Adrenal gland (tissue), 12 donors: Measurements from ENCODE around the gene CEP135. TPM values are rescaled to one million over a fixed set of nuclear protein-coding genes. Genes with fewer than 3 reads are reported as not detected.

Experiments
- DNase-seq, 7 donors: peaks; one replicate each; pipeline ENCODE4 v3.0.0-alpha.2; 2019 to 2020
- H3K27ac ChIP-seq, 5 donors: fragments of 200-600 bp; sonication (generic) in 4 of 5; 1 replicate in 3 of 5; 2 replicates in 2 of 5; pipeline versions ENCODE4 v1.5.1 to v1.8.0; 2016 to 2020; ENCODE audit warnings: mild to moderate bottlenecking in 1 of 5
- H3K27me3 ChIP-seq: fragments of 200-600 bp; 2 replicates; pipeline ENCODE4 v1.8.0; 2021
- H3K36me3 ChIP-seq, 2 donors: fragments of 200-600 bp; replicated peaks in 1 of 2; 1 replicate in 1 of 2; 2 replicates in 1 of 2; pipeline versions ENCODE4 v1.5.1 to v1.8.0; 2018 to 2022
- H3K4me1 ChIP-seq, 2 donors: fragments of 200-600 bp; replicated peaks in 1 of 2; 1 replicate in 1 of 2; 2 replicates in 1 of 2; pipeline versions ENCODE4 v1.5.1 to v1.8.0; 2018 to 2021
- H3K4me3 ChIP-seq, 4 donors: fragments of 200-600 bp; sonication (generic) in 3 of 4; one replicate each; pipeline ENCODE4 v1.5.1; 2016 to 2018
- H3K9me3 ChIP-seq, 3 donors: fragments of 200-600 bp; sonication (generic) in 1 of 3; replicated peaks in 1 of 3; 1 replicate in 2 of 3; 2 replicates in 1 of 3; pipeline versions ENCODE4 v1.5.1 to v1.8.0; 2016 to 2021
- POLR2A ChIP-seq, 2 donors: fragments of 450-650 bp; IDR thresholded peaks; one replicate each; pipeline ENCODE4 v1.6.1; 2017; ENCODE audit warnings: antibody characterized with exemption in 2 of 2, mild to moderate bottlenecking in 2 of 2, moderate library complexity in 1 of 2
- WGBS, 4 donors: extraction: QIAGEN DNeasy Blood & Tissue Kit in 2 of 4; methylation state at CpG; one replicate each; pipeline versions ENCODE4 v1.1.5 to v1.1.7; 2013 to 2017; 5-methylcytosine and 5-hydroxymethylcytosine counted together
- intact Hi-C, 2 donors: fragments of 100-400 bp; cut with DNase I; formaldehyde crosslinking; loops; one replicate each; pipeline versions ENCODE4 v1.14.1 to v1.15.0; 2022 to 2023
- polyA plus RNA-seq, 3 donors: library from polyadenylated mRNA; stranded (reverse); fragments of 200-250 nt in 2 of 3; fragments of 350-450 nt in 1 of 3; fragmentation: Illumina TruSeq in 1 of 3; extraction: RNeasy Lipid Tissue Mini Kit (QIAGEN cat#74804) in 1 of 3; gene quantifications; one replicate each; pipeline ENCODE4 v1.2.3, GENCODE V29; 2013 to 2014
- total RNA-seq, 9 donors: library from RNA; depleted of rRNA in 4 of 9; stranded (reverse); fragments of >200 nt in 4 of 9; fragments of 120-200 nt in 1 of 9; fragmentation: NEBNext Ultra II Directional in 1 of 9; extraction: Animal tissue kit (Norgen Biotek cat#: 25700) in 1 of 9; gene quantifications; one replicate each; pipeline versions ENCODE4 v1.1.0 to v1.2.4, GENCODE V29; 2013 to 2023
- TF ChIP-seq, protein P1 (sequence below), 6 experiments: fragments of 450-650 bp in 4 of 6; fragments of 200-600 bp in 2 of 6; sonication (generic) in 1 of 6; IDR thresholded peaks; 1 replicate in 5 of 6; 2 replicates in 1 of 6; pipeline versions ENCODE4 v1.5.1 to v1.8.0; 2016 to 2021; ENCODE audit warnings: antibody characterized with exemption in 6 of 6, mild to moderate bottlenecking in 2 of 6, moderate library complexity in 1 of 6
- donor health status: healthy with polysubstance abuse.
- donor health status: Bipolar disorder and iron deficiency.
- donor health status: DM: yes; HTN: yes; CAD: no.
- donor health status: DM: no; HTN: no; CAD: no.
- donor health status: DM: no; HTN: no; CAD: no.
- donor health status: DM: yes; HTN: yes; CAD: no.

The CEP135 gene
- total and polyA plus RNA-seq, 12 donors: 1.0 to 7.5 (median 3.2) TPM

DNA sequence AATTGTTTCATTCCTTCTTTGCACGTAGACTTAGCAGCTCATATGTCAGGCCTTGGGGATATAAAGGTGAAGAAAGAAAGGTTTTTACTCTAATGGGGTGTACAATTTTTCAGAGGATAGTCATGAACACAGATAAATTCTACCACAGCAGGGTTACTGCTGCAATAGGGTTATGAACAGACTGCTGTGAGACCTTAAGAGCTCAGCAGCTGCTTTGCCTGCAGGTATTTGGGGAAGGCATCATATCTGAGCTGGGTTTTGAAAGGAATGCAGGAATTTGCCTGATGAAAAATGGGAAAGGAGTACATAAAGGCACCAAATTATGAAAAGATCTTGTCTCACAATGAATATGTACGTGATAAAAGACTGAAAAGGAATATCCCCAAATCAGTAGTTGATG lies 128.9 kb downstream of the CEP135 start:
- Histone ChIP-seq H3K4me1 (no peaks in the 10 kb centered on the region), H3K36me3 (no peaks in the 10 kb centered on the region), H3K9me3 (no peaks in the 10 kb centered on the region), H3K4me3 (no peak overlapping the region), H3K27ac (no peak overlapping the region), H3K27me3 (no peaks in the 10 kb centered on the region)
- intact Hi-C loops: no loop called here
- no peak for DNase-seq
- no peak for TF ChIP-seq POLR2A (IDR thresholded peaks at IDR 0.05)
- TF ChIP-seq, protein P1, sequence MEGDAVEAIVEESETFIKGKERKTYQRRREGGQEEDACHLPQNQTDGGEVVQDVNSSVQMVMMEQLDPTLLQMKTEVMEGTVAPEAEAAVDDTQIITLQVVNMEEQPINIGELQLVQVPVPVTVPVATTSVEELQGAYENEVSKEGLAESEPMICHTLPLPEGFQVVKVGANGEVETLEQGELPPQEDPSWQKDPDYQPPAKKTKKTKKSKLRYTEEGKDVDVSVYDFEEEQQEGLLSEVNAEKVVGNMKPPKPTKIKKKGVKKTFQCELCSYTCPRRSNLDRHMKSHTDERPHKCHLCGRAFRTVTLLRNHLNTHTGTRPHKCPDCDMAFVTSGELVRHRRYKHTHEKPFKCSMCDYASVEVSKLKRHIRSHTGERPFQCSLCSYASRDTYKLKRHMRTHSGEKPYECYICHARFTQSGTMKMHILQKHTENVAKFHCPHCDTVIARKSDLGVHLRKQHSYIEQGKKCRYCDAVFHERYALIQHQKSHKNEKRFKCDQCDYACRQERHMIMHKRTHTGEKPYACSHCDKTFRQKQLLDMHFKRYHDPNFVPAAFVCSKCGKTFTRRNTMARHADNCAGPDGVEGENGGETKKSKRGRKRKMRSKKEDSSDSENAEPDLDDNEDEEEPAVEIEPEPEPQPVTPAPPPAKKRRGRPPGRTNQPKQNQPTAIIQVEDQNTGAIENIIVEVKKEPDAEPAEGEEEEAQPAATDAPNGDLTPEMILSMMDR (IDR thresholded peaks at IDR 0.05): no peak
- WGBS, 4 donors: 84 to 94% (median 86%) methylated on average over 2 of the region's 2 CpGs

DNA sequence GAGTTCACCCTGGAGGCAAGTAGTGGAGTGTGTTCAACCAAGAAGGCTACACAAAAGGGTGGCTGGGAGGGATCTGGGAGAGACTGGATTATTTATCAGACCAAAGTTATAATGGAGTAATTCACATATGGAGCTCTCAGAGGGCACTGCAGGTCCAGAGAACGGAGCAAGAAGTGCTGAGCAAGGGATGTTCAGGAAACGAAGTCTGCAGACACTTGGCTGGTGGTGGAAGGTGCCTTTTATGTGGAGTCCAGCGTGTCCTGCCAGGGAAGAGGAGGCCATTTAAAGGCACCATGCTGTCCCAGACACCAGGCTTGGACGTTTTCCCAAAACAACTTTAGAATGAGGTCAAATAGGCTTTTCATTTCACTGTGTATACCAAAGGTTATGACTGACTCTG lies 130.1 kb downstream of the CEP135 start:
- Histone ChIP-seq H3K36me3 (no peaks in the 10 kb centered on the region), H3K4me3 (no peak overlapping the region), H3K4me1 (no peaks in the 10 kb centered on the region), H3K27ac (no peak overlapping the region), H3K27me3 (no peaks in the 10 kb centered on the region), H3K9me3 (no peaks in the 10 kb centered on the region)
- DNase-seq: no peak
- 51 to 55% (median 54%) methylated on average over 4 of the region's 4 CpGs for WGBS, 4 donors
- TF ChIP-seq, protein P1 (IDR thresholded peaks at IDR 0.05): no peak
- no peak for TF ChIP-seq POLR2A (IDR thresholded peaks at IDR 0.05)
- intact Hi-C loops: no loop called here

DNA sequence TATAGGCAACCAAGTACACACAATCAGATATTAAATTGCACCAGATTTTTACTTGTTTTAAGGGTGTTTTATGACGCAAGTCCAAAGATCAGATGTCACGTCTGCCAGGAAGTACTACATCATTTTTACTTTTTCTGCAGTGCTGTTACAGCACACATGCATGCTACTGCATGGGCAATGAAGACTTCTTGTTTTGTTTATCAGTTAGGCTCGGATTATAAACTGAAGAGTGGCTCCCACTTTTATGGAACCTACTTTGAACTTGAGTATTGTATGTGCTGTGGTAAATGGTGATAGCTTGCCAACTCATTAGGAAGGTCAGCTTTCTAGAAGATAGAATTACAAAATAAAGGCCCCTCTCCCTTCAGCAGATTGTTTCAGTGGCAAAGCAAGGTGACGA lies 131.6 kb downstream of the CEP135 start:
- no peak for TF ChIP-seq POLR2A (IDR thresholded peaks at IDR 0.05)
- TF ChIP-seq, protein P1 (IDR thresholded peaks at IDR 0.05): no peak
- H3K9me3 ChIP-seq: no peaks in the 10 kb centered on the region
- no peaks in the 10 kb centered on the region for H3K4me1 ChIP-seq
- H3K4me3 ChIP-seq: no peak overlapping the region
- no peak overlapping the region for H3K27ac ChIP-seq
- 63 to 80% (median 66%) methylated on average over 4 of the region's 4 CpGs for WGBS, 4 donors
- H3K36me3 ChIP-seq: no peaks in the 10 kb centered on the region
- DNase-seq: no peak
- no peaks in the 10 kb centered on the region for H3K27me3 ChIP-seq
- intact Hi-C loops: no loop called here

DNA sequence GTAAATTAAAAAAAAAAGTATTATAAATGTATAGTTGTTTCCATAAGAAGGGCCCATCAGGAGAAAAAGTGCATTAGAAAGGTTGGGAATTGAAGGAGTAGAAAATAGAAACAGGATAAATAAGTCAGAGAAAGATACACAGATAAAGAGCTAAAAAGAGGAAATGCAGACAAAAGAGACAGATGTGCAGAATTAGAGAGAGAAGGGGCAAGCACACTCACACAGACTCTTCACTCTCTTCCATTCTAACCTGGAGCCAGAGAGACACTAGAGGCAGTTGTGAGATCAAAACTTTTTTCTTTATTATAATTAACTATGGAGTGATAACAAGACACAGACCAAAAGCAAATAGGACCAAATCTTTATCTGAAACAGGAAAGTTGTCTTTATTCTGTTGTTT lies 134.1 kb downstream of the CEP135 start:
- Histone ChIP-seq H3K9me3 (no peaks in the 10 kb centered on the region), H3K36me3 (no peaks in the 10 kb centered on the region), H3K27me3 (no peaks in the 10 kb centered on the region), H3K27ac (no peak overlapping the region), H3K4me1 (no peaks in the 10 kb centered on the region), H3K4me3 (no peak overlapping the region)
- no peak for DNase-seq
- TF ChIP-seq, protein P1 (IDR thresholded peaks at IDR 0.05): no peak
- TF ChIP-seq POLR2A (IDR thresholded peaks at IDR 0.05): no peak
- intact Hi-C loops: no loop called here

Other genes with a start within 250 kb of the CEP135 start
- gene EXOC1L, start 129.2 kb upstream of the CEP135 start, total RNA-seq: not detected
- under 1 TPM in 1 of 3 donors, not detected in 2; 0.17 TPM for gene EXOC1L, start 129.2 kb upstream of the CEP135 start, polyA plus RNA-seq
- 10 to 100 TPM; 14.2 to 44.2 (median 29.8) TPM for gene EXOC1, start 95.3 kb upstream of the CEP135 start, total RNA-seq
- 10 to 100 TPM; 20.7 to 31.2 (median 22.2) TPM for gene EXOC1, start 95.3 kb upstream of the CEP135 start, polyA plus RNA-seq